AG09319 (cell line): ENCODE data around the gene SLC43A3.
"Not testable (repeated sequence)": the region's sequence is repeated elsewhere in the genome, so short reads cannot be mapped to it uniquely, and the experiment has no call there.

Experiments used
- DNase-seq: peaks from one replicate; pipeline ENCODE4 v3.0.0-alpha.2; 2010; ENCODE audit warnings: low read depth; ENCODE audit errors: extremely low read depth
- CTCF ChIP-seq: IDR thresholded peaks from 2 replicates; pipeline ENCODE4 v1.5.1; 2011; ENCODE audit warnings: low read depth, mild to moderate bottlenecking, inconsistent platforms, low read length, moderate library complexity

The SLC43A3 gene

GRCh38 chr11:57364851-57365660 lies 61.9 kb downstream of the SLC43A3 start:
- no peak for TF ChIP-seq CTCF

GRCh38 chr11:57363131-57364080 lies 63.5 kb downstream of the SLC43A3 start:
- no peak for DNase-seq
- TF ChIP-seq CTCF = no peak

More at GRCh38 chr11:57364851-57365660, 61.9 kb downstream of the SLC43A3 start:
- no peak for DNase-seq

GRCh38 chr11:57361926-57362325 lies 65.0 kb downstream of the SLC43A3 start:
- no peak for DNase-seq
- no peak for TF ChIP-seq CTCF

GRCh38 chr11:57361420-57361819 lies 65.5 kb downstream of the SLC43A3 start:
- not testable (repeated sequence) for DNase-seq

GRCh38 chr11:57360991-57361390 lies 65.9 kb downstream of the SLC43A3 start:
- TF ChIP-seq CTCF = no peak
- no peak for DNase-seq

GRCh38 chr11:57359896-57360690 lies 66.8 kb downstream of the SLC43A3 start:
- DNase-seq = no peak
- no peak for TF ChIP-seq CTCF

GRCh38 chr11:57359396-57359795 lies 67.5 kb downstream of the SLC43A3 start:
- DNase-seq = no peak
- TF ChIP-seq CTCF = no peak
